Nephron progenitor cell (in vitro differentiated cells): Measurements from ENCODE around the gene CYP26B1.
A peak's percentile ranks its signal among the peaks of the same experiment; 100 is the strongest.

ENCODE experiments used
- DNase-seq: peaks from one replicate; pipeline ENCODE4 v3.0.0; 2021
- H3K27ac Mint-ChIP-seq: 2 replicates; pipeline ENCODE4 v1.8.0; 2021; ENCODE audit warnings: mild to moderate bottlenecking, moderate library complexity, mixed read lengths
- H3K27me3 Mint-ChIP-seq: 2 replicates; pipeline ENCODE4 v1.8.0; 2021; ENCODE audit warnings: mild to moderate bottlenecking, low read depth, mixed read lengths; ENCODE audit not compliant: poor library complexity
- H3K36me3 Mint-ChIP-seq: 2 replicates; pipeline ENCODE4 v1.8.0; 2021; ENCODE audit warnings: low read depth, mixed read lengths
- H3K4me1 Mint-ChIP-seq: 2 replicates; pipeline ENCODE4 v1.8.0; 2021; ENCODE audit warnings: mixed read lengths
- H3K4me3 Mint-ChIP-seq: 2 replicates; pipeline ENCODE4 v1.8.0; 2021; ENCODE audit warnings: mild to moderate bottlenecking, moderate library complexity, mixed read lengths
- H3K9me3 Mint-ChIP-seq: 2 replicates; pipeline ENCODE4 v1.8.0; 2021; ENCODE audit warnings: mild to moderate bottlenecking, moderate library complexity, mixed read lengths
- CTCF ChIP-seq: fragments of 200-600 bp; sonication (generic); IDR thresholded peaks from 2 replicates; pipeline ENCODE4 v1.5.0; 2021; ENCODE audit warnings: antibody characterized with exemption

Gene CYP26B1

DNA sequence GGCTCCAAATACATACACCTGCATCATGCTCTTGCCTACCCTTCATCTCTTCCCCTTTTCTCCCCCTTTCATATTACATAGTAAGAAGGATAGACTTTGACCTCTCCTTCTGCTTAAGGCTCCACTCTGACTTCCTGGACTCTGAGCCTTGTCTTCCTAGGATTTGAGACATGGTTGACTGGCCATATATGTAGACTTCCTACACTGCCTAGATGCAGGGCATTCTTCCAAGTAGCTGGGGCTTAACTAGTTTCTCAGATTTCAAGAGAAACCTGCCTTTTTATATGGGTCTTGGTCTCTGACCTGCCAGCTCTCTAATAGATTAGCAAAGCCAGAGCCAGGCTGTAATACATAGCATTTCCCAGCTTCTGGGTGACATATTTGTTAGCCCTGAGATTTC is 35.4 kb upstream of the CYP26B1 start:
- no peak for DNase-seq
- Mint-ChIP-seq H3K27ac (peak overlapping the region; percentile 58), H3K27me3 (no peaks in the 10 kb centered on the region), H3K9me3 (no peaks in the 10 kb centered on the region), H3K4me3 (no peak overlapping the region), H3K36me3 (peaks cover 18% of the 10 kb centered on the region), H3K4me1 (peaks cover 17% of the 10 kb centered on the region)
- no peak for TF ChIP-seq CTCF

- no peak for TF ChIP-seq CTCF
- no peak overlapping the region for H3K27ac Mint-ChIP-seq
- peaks cover 22% of the 10 kb centered on the region for H3K36me3 Mint-ChIP-seq
- no peaks in the 10 kb centered on the region for H3K27me3 Mint-ChIP-seq
- H3K4me3 Mint-ChIP-seq: no peak overlapping the region
- no peak for DNase-seq
- H3K4me1 Mint-ChIP-seq: peaks cover 17% of the 10 kb centered on the region
- H3K9me3 Mint-ChIP-seq: no peaks in the 10 kb centered on the region
These were observed 34.9 kb upstream of the CYP26B1 start for GRCh38 chr2:72182547-72182946.

GRCh38 chr2:72181616-72182015 is 34.0 kb upstream of the CYP26B1 start:
- H3K36me3 Mint-ChIP-seq: peaks cover 26% of the 10 kb centered on the region
- H3K9me3 Mint-ChIP-seq: no peaks in the 10 kb centered on the region
- no peak overlapping the region for H3K27ac Mint-ChIP-seq
- no peak overlapping the region for H3K4me3 Mint-ChIP-seq
- no peak for DNase-seq
- no peak for TF ChIP-seq CTCF
- H3K4me1 Mint-ChIP-seq: peaks cover 17% of the 10 kb centered on the region
- no peaks in the 10 kb centered on the region for H3K27me3 Mint-ChIP-seq

GRCh38 chr2:72180351-72180750 is 32.7 kb upstream of the CYP26B1 start:
- Mint-ChIP-seq H3K4me3 (no peak overlapping the region), H3K4me1 (peaks cover 17% of the 10 kb centered on the region), H3K27me3 (no peaks in the 10 kb centered on the region), H3K27ac (no peak overlapping the region), H3K36me3 (peaks cover 31% of the 10 kb centered on the region), H3K9me3 (no peaks in the 10 kb centered on the region)
- no peak for TF ChIP-seq CTCF
- no peak for DNase-seq

GRCh38 chr2:72178551-72178950 is 30.9 kb upstream of the CYP26B1 start:
- Mint-ChIP-seq H3K27ac (no peak overlapping the region), H3K27me3 (peaks cover 3% of the 10 kb centered on the region), H3K4me1 (peaks cover 23% of the 10 kb centered on the region), H3K9me3 (no peaks in the 10 kb centered on the region), H3K36me3 (peaks cover 31% of the 10 kb centered on the region), H3K4me3 (no peak overlapping the region)
- no peak for DNase-seq
- no peak for TF ChIP-seq CTCF

DNA sequence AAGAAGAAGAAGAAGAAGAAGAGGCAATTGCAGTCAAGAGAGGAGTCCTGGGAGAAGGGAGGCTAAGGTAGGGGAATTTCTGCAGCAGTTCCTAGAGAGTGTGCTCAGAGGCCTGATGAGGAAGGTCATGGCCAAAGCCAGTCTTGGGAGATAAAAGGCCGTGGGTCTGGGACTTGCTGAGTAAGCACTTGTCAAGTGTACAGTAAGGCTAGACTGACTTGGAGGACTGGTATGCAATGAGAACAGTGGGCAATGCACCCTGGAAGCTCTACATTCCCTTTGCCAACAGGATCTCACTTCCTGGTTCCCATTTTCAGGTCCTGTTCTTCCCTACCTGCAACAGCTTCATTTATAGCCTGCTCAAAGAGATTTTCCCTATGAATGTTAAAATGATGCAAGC is 28.6 kb upstream of the CYP26B1 start:
- Mint-ChIP-seq H3K27me3 (peaks cover 3% of the 10 kb centered on the region), H3K4me3 (no peak overlapping the region), H3K36me3 (peaks cover 28% of the 10 kb centered on the region), H3K27ac (no peak overlapping the region), H3K9me3 (no peaks in the 10 kb centered on the region), H3K4me1 (peaks cover 15% of the 10 kb centered on the region)
- DNase-seq: no peak
- no peak for TF ChIP-seq CTCF
